NCI-H1436 treated with DMSO at 0.1 percent for 48 hours (cell line): ENCODE results near the gene PARP8.

ENCODE experiments used
- DNase-seq: peaks from one replicate; lab custom pipeline; 2025; lab: John Stamatoyannopoulos, UW

Gene PARP8

DNA sequence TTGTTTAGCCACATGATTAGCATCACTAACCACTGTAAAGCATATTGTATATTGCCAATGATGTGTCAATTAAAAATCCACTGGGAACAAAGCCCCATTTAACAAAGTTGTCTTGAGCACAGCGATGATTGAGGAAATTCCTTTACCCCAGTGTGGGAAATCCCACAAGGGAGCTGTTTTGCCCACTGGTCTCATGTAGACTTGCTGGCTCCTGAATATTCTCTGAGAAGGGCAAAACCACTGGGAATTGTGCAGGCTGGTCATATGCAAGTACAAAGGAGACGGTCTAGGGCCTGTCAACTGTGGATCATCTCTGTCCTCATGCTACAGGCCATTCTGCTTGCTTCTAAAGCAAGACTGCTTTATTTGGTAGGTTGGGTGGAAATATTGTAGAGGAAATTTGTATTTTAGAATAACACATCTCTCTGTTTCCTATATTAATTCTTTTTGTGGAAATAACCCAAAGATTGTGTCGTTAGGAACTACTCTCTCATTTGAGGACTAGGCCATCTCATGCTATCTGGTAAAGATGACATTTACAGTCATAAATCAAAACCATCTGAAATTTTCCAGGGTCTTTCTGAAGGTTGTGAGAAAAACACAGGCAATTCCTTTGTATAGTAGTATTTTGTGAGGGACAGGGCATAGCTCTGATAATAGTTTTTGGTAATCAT, 60.2 kb downstream of the PARP8 start:
- DNase-seq, result no peak

DNA sequence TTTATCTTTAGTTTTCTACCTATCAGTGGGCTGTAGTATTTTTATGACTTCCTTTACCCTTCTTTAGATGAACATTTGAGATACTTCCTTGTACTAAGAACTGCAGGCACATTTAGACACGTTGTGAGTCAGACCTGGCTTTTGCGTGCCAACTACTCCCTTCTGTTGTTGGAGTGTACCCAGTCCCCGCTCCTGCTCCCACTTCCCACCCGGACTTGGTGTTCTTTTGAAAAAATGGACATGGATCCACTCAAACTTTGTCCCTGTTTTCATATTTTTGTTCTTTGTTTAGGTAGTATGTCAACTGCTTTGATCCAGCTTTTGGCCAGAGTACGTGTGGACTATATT, 60.7 kb downstream of the PARP8 start:
- DNase-seq, result no peak

DNA sequence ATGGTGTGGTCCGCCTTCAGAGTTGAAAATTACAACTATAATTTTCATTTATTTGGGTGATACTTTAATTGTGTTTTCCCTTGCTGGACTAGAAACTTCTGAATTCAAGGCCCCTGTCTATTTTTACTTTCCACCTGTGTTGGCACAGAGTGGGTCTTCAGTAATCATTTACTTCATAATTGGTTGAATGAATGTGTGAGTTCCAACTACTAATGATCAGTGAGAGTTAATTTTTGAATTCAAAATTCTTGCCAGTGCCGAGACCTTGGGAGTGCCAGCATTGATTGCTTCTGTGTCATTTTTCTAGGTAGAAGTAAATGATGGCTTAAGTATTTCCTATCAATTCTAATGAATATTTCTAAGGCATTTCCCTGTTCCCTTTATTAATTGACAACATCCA, 61.4 kb downstream of the PARP8 start:
- no peak for DNase-seq

DNA sequence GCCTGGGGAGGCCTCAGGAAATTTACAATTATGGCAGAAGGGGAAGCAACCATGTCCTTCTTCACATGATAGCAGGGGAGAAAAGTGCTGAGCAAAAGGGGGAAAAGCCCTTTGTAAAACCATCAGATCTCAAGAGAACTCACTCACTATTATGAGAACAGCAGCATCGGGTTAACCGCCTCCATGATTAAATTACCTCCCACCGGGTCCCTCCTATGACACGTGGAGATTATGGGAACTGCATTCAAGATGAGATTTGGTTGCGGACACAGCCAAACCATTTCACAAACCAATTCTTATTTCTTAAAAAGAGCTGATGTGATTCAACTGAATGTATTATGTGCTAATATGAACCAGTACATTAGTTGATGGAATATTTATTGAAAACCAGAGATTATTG, 63.9 kb downstream of the PARP8 start:
- no peak for DNase-seq

DNA sequence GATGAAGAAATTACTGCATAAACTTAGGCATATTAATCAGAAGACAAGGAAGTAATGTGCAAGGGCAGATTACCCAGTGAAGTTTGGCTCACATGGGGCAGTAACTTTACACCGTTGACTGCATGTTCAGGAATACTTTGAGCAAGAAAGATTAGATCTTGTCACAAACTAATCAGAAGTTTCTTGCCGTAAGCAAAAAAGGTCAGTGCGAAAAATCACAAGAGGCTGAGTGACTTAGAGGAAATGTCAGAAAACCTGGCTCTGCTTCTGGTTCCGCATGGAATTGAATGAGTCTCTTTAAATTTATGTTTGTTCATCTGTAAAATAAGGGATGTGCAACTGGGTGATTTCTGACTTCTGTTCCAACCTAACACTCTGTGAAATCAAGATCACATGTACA, 64.4 kb downstream of the PARP8 start:
- no peak for DNase-seq

DNA sequence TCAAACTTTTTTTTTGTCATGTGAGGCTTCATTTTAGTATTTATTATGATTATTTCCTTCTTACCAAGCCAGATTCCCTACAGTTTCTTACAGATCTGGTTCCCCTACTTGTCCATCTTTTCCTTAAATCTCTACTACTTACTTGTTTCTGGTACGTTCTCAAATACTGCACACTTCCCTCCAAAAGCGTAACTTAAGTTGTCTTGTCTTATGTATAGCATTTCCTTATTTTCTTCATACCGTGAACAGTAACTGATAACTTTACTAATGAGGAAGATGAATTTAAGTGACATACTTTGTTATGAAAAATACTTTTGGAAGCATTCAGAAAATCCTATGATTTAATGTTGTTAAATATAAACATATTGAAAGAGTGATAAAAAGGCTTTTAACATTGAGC, 67.3 kb downstream of the PARP8 start:
- DNase-seq, result no peak

DNA sequence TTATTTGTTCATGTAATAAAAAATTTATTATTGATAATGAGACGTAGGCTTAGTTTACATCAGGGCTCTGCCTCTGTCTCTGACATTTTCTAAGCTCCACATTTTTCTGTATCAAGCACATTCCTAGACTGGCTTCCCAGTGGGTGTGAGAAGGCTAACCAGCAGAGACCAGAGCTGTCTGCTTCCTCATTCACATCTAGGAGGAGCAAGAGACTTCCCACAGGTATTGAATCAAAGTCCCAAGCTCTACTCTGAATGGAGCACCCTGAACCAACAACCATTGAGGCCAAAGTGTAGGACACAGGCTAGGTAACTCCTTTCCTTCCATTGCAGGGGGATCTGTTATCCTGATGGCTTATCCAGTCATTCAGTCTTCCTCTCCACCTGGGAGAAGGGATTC, 72.4 kb downstream of the PARP8 start:
- no peak for DNase-seq

DNA sequence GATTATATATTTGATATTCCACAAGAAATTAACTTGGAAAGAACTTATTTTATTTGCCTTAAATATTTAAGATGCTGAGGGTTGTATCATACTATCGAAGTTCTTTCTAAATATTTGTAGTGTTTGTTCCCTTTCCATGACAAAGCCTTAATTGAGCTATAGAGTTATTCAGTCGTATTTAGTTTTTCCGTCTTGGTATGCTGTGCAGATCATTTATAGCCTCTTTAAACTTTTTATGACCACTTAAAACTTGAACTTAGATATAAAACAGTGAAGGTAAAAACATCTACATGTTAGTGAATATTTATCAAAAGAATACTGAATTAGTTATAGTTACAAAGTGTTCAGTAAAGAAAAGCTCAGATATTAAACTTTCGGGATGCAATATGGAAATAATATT, 74.4 kb downstream of the PARP8 start:
- no peak for DNase-seq

DNA sequence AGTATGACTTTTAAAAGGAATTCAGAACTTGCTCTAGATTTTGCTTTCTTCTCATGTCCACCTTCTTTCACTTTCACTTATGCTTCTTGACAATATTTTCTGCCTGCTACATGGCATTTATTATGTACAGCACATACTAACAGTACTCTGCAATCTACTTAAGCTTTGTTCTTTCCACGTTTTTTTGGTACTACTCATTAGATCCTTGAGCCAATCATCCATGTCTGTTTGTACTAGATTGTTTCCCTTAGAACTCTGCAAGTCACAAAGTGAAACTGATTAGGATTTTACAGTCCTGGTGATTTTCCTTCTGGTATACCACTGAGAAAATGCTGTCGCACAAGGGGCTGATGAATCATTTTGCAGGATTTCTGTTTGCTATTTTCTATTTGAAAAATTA, 78.3 kb downstream of the PARP8 start:
- DNase-seq, result no peak

DNA sequence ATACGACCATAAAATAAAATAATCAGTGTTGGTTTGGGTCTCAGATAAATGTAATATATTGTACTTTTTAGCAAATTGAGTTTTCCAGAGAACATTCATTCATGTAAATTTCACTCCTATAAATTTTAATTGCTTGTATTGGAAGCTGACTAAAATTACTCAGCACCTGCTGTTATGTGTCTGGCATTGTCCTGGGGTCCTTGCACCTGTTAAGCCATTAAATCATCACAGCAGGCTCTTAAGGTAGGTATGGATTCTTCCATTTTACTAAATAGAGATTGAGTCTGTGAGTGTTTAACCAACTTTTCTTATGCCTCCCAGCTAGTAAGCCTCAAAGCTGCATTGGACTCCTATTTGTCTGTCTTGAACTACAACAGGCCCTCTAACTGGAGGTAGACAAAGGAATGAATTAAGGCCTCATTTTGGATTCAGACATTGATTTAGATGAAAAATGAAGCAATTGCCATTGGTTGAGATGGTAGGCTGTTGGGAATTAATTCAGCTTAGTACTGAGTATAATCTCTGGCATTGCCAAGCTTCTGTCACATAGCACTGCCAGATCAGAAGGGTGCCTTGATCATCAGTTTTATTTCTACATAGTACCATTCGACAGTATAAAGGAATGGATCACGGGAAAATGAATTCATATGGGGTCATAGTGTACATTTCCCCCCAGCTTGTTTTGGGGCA, 78.9 kb downstream of the PARP8 start:
- no peak for DNase-seq

DNA sequence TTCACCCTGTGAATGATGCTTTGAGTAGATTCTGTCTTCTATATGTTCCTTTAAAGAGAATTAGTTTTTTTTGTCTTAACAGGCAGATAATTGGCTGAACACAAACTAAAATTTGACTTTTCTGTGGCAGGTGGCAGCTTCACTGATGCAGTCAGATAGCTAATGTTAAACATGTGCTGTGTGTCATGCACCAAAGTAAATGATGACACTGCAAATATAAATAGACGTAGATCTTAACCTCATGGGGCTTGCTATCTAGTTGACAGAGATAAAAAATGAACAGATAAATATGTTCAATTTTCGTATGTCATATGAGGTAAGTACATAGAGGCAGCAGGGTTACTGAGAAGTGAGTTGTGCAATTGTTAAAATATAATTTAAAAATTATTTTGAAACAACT, 82.7 kb downstream of the PARP8 start:
- DNase-seq, result no peak

DNA sequence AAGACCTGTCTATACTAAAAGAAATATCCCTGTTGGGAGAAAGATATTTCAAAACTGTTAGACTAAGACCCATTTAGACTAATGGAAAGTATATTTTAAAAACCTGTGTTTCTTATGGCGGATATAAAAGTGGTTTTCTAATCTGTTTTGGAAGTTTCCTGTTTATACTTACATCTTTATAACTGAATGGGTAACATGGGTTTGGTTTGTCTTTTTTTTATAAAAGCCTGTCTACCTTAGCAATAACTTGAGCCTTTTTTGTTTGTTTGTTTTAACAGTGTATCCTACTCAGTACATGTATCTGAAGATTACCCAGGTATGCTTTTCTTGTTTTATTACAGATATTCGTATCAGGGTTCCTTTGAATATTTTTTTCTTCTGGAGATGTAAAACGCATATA, 83.4 kb downstream of the PARP8 start:
- DNase-seq, result no peak

DNA sequence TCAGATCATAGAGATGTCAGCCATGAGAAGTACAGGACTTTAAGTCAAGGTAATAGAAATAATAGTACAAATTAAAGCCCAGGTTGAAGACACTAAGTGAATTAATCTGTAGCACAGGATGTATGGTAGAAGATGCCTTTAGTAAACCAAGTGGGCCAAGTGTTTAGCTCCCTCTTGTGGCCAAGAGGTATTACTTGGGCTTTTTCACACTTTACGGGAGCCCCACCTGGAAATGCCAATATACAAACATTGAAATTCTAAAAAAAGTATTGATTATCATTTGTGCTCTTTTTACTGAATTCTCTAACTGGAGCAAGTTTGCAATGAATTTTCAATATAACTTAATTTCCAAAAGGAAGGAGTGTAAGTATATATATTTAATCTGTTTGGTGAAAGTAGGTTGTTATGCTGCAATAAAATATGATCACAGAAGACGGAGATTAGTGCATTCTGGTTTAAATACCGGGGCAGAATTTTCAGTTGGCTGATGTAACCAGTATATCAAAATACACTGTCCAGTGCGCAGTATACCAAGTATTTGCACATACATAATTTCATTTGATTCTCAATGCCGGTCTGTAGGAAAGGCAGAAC, 84.7 kb downstream of the PARP8 start:
- no peak for DNase-seq

DNA sequence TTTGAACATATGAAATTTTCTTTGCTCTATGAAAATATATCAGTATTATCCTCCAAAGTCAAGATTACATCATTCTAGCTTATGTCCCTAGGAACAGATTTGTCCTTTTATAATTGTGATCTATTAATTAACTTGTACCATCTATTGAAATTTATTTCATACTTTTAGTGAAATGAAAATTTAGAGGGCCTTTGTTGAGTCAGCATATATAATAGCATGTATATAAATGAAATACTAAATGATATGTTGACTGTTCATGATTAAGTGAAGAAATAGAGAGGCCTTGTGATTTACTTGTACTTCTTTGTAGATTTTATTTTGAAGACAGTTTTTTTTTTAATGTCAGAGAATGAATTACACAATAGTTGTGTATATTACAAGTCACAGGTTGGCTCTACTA, 86.4 kb downstream of the PARP8 start:
- DNase-seq, result no peak

DNA sequence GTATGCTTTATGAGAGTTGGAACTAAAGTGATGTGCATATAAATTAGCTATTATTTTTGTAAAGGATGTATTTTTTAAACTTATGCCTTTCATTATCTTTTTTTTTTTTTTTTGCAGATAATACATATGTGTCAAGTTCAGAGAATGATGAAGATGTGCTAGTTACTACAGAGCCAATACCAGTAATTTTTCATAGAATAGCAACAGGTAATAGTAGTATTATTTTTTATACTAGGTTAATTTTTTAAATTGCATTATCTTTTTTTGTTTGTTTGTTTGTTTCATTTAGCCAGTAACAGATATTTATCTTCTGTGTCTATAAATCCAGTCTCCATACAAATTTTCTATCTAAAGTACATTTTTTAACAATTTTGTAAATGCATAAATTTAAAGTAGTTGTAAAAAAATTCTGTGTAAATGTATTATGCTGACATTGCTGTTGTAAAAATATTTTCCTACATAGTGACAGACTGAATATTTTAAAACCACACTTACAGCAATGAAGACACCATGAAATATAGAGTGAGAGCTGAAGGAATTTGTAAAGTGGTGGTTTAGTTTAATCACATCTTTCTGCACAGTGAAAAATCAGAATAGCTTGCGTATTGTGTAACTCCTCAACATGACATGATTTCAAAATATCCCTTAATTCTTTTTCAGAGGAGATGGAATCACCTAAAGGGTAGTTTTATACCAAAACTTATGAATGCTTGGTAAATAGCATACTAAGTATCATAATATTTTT, 93.3 kb downstream of the PARP8 start:
- DNase-seq, result no peak

DNA sequence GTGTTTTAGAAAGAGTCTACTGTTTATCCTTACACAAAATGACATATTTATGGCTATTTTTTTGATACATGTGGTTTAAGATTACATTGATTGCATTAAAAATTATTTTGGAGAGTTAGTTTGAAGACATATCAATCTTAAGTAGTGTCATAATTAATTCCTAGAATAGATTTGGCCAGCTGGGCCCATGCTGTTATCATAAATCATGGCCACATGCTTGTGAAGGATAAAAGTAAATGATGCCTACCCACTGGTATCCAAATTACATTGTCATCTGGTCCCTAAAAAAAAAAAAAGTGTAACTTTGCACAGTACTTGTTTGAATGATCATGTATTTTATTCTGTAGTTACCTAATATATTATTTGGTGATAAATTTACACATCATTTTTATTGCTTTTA, 96.9 kb downstream of the PARP8 start:
- no peak for DNase-seq

DNA sequence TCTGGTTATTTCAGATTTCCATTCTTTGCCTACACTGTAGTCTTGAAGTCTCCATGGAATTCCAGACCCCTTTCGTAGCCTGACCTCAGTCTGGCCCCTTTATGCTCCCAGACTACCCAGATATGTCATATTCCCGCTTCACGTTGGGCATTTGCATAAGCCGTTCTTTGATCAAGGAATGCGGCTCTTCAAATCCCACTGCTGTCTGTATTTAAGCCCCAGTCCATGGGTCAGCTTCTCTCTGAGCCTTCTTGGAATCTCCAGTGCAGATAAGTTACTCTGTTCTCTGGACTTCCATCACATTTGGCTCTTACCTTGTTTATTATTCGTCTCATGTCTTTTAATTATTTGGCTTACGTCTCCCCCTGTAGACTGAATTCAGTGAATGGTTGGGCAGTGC, 97.4 kb downstream of the PARP8 start:
- DNase-seq, result no peak

DNA sequence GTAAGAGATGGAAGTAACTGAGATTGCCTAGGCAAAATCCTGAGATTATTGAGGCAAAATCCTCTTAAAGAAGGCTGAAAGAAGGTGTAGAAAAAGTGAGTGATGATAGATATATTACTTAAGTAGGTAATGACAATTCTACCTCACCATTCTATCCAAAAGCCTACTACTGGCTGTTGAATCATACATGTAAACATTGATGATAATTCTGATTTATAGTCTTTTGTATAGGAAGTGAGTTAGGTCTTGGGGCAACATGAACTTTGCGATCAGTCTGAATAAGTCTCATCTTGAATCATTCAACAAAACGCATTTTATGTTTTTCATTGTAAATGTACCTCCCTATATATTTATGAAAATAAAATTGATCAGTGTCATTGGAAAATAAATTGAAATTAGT, 99.6 kb downstream of the PARP8 start:
- no peak for DNase-seq

DNA sequence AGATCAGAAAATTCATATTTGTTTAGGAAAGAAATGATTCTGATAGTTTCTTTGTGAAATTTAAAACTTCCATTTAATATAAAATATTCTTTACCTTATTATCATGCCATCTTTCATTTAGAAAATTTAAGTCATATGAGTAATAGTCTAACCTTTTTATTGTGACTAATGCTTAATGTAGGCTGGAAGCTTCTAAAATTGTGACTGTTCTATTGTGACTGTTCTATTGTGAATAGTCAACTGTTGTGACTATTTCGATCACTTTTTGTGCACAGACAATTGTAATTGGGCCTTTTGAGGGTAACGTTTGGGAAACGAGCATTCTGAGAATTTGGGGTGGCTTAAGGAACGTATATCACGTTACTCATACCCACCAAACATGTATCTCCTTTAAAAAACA, 100.0 kb downstream of the PARP8 start:
- DNase-seq, result no peak

DNA sequence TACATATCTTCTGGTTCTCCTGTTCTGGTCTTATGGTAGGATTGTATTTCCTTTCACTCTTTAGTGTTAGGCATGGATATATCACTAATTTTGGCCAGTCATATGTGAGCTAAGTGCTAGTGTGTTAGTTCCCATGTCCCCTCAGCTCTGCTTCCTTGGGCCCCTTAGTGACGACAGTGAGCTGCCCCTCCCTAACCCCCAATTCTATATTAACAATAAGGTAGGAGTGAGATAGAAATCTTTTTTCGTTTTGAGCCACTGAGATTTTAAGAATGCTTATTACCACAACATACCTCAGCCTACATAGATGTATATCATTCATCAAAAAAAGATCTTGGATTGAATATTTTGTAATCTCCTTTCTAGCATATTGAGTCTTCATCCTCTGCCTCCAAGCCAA, 100.5 kb downstream of the PARP8 start:
- DNase-seq, result no peak

DNA sequence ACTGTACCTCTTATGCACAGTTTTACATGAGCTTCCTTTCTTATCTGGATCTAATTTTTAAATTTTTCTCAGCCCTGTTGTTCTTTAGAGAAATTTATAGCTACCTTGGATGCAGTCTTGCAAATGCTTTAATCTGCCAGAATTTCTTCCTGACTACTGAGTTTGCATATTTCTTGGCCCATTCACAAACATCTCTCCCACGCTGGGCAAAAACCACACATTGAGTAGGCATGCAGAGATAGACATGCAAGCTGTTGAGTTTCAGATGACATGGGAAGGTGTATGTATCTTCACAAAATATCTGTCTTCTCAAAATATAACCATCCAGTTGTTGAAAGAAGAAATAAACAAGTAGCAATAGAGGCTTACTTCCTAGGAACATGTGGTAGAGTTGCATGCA, 101.2 kb downstream of the PARP8 start:
- no peak for DNase-seq

DNA sequence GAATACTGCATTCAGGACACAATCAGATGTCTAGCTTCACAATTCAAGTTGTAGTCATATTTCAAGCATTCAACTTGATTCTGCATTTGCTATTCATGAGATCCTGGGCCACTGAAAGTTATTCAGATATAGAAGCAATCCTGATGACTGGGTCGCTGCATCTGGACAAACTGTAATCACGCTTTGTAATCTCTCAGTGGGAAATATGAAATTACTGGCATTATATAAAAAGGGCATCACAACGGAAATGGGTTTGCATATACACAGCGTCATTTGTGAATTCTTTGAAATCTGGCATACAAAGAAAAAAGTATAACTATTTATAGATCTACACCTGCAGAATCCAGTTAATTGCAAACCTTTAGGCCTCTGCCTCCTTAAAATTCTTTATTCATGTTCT, 102.2 kb downstream of the PARP8 start:
- no peak for DNase-seq

DNA sequence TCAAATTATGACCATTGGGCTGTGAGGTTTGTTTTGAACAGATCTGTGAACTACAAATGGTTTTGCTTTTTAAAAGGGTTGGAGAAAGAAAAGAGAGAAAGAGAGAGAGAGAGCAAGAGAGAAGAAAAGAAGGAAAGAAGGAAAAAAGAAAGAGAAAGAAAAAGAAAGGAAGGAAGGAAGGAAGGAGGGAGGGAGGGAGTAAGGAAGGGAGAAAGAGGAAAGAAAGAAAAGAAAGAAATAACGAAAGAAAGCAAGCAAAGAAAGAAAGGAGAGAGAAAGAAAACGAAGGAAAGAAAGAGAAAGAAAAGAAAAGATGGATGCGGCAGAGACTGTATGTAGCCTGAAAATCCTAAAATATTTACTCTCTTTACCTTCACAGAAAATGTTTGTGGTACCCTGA, 104.0 kb downstream of the PARP8 start:
- no peak for DNase-seq
